Stimulated activated CD8-positive, alpha-beta memory T cell treated with anti-CD3 and anti-CD28 coated beads, Interleukin-2, amount 100 ng/mL, for 1 hour (primary cell): ENCODE results near the gene ADCY5.
"Not testable (repeated sequence)": the region's sequence is repeated elsewhere in the genome, so short reads cannot be mapped to it uniquely, and the experiment has no call there.

Source experiments
- DNase-seq, 2 donors: peaks; one replicate each; pipeline ENCODE4 v3.0.0-alpha.2; 2020; ENCODE audit warnings: low read depth in 2 of 2

The ADCY5 gene

GRCh38 chr3:123448536-123449101 lies at the start of gene ADCY5:
TSS of gene ADCY5 (minus strand) at chr3:123449090. CDS start at chr3:123448545, 545 bp downstream.
- no peak for DNase-seq

- no peak for DNase-seq
These were observed 45.0 kb upstream of the ADCY5 start for GRCh38 chr3:123493912-123494311.

DNA sequence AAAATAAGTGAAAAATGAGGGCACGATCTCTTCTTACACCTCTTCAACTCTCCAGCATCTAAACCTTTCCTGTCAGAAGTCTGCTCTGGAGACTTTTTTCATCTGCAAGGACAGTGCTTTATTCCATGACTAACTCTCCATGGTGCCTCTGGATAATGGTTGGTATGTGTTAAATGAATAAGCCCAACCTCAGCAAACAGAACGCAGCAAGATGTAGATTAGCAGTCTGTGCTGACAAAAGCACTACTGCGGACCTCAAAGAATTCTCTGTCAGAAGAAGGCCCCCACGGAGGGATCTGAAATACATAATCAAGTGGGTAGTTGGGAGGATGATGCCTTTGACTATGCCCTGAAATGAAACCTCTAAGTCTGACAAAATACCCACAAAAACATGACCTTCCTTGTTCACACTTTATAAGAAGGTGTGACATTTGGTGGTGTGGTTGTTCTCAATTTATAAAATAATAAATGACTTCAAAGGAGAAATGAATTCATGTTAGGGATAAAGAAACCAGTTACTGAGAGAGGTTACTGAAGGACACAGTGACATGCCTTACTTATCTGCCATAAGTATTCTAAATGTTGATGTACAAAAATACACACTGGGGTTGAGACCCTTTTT lies 43.2 kb upstream of the ADCY5 start:
- DNase-seq = no peak

GRCh38 chr3:123489400-123490004 lies 40.6 kb upstream of the ADCY5 start:
- peak in 1 of 2 donors; percentile 3 for DNase-seq

DNA sequence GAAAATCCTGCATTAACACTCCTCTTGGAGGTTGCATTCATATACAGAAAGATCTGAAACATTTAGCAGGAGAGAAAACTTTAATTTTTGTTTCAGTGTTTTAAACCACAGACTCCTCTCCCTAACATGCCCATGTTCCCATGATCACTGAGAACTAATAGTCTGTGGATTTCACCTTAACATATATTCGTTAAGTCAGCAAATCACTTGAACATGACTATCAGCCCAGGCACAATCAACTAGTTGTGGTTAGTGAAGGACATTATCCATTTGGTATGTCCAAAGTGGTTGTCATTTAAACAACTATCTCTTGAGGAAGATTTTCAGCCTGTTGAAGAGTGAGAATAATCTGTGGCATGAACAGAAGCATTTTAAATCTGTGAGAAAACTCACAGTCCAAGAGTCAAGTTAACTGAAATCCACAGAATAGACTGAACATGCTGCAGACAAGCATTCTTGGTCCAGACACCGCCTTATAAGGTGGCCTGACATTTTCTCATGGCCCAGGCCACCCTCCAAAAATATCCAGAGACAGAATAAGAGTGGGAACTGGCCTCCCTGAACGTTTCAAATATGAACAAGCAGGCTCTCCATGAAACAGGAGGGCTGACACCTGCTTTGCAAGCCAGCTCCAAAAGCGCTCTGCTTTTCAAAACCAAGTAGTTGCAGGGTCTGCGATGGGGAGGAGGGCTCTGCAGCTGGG lies 39.9 kb upstream of the ADCY5 start:
- no peak for DNase-seq

DNA sequence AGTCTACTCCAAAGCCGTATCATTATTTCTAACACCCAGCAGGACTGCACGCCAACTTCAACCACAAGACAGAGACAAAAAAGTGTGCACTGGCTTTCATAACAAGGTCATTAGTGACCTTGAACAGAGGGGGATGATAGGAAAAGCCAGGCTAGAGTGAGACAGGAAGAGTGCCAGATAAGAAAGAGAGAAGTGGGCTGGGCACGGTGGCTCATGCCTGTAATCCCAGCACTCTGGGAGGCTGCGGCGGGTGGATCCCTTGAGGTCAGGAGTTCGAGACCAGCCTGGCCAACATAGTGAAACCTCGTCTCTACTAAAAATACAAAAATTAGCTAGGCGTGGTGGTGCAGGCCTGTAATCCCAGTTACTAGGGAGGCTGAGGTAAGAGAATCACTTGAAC lies 38.2 kb upstream of the ADCY5 start:
- DNase-seq = not testable (repeated sequence)

DNA sequence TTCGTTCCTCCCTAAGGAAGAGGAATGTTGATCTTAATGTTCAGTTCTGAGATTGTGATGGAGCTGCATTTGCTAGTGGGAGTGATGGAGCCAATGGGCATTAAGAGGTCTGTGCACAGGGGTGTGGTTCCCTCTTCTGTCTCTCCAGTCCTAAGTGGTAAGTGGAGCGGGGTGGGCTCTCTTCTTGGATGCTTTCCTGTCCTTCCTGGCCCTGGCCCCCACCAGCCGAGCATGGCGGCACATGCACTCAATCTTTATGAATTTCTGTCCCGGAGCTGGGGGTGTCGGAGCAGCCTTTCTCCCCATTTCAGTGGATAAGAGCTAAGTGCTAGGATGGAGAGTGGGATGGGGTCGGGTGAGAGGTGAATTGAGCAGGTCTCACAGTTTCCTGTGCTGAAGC lies 37.6 kb upstream of the ADCY5 start:
- no peak for DNase-seq

DNA sequence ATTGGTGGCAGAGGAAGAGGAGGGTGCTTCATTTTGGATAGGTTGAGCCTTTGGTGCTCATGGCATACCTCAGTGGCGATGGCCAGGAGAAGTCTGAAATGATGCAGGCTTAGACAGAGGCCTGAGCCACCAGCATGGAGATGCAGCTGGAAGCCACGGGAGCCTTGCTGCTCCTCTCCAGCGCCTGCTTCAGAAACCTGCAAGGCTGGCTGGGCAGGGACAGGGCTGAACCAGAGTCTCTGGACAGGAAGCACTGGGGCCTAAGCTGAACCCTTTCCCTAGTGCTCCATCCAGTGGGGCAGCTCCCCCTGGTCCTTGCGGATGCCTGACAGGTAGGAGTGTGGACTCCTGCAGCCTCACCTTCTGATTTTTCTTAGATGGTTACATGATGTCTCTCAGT lies 36.7 kb upstream of the ADCY5 start:
- DNase-seq = no peak

DNA sequence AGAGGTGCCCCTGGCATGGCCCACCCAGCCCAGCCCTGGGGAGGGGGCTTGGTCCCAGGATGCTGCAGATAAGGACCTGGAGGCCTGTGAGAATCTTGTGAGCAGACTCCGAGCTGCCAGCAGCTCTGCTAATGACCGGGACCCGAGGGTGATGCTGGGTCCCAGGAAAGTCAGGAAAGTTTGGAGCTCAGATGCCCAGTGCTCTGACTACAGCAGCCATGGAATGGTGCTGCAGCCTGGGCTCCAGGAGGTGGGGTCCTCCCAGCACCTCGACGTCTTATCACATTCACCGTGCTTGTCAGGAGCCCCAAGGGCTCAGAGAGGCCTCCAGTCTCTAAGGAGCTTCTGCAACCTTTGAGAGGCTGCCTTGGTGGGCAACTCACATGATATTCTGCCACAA lies 34.3 kb upstream of the ADCY5 start:
- no peak for DNase-seq

DNA sequence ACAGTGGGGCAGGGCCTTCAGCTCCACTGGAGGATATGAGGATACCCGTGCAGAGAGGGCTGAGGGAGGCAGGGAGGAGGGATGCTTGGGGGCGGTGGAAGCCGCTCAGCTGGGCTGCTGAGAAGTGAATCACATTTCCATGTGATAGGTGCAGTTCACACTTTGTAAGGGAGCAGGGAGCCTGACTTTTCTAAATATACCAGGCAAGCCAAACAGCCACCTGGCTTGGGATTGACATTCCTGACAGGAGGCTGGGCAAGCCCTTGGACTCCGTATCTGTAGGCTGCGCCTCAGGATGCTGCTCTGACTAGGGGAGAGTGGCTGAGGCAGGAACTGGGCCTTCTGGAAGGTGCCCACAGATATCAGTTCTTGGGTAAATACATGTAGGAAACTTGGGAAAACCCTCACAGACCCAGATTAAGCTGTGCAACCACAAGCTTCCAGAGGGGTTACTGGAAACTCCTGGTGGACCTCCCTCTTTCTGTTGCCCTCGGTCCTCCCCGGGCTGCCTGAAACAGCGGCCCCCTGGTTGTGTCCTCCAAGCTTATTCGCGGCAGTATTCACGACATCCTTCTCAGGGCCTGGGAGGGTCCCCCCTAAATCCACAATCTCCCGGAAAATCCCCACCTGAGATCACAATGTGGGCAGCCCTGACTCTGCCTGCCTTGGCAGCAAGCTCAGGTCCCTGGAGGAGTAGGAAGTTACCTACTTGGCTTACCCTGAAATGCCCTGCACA lies 33.0 kb upstream of the ADCY5 start:
- no peak for DNase-seq

GRCh38 chr3:123481071-123481470 lies 32.2 kb upstream of the ADCY5 start:
- no peak for DNase-seq

DNA sequence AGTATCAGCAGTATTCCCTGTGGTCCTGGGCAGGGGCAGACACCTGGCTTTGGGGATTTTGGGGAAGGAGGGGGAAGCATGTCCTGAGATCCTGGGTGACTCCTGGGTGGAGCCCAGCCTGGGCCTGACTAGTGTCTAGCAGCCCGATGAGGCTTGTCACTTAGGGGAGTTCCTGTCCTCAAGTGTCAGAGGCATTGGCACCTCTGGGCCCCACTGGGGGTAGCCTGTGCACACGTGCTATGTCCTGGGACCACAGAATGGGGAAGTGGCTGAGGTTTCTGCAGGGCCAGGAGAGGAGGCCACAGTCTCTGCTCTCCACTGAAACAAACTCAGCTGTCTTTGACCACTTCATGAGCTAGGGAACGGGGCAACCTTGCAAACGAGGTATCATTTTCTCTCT lies 31.5 kb upstream of the ADCY5 start:
- no peak for DNase-seq

- DNase-seq = no peak
These were observed 31.0 kb upstream of the ADCY5 start for GRCh38 chr3:123479891-123480290.

DNA sequence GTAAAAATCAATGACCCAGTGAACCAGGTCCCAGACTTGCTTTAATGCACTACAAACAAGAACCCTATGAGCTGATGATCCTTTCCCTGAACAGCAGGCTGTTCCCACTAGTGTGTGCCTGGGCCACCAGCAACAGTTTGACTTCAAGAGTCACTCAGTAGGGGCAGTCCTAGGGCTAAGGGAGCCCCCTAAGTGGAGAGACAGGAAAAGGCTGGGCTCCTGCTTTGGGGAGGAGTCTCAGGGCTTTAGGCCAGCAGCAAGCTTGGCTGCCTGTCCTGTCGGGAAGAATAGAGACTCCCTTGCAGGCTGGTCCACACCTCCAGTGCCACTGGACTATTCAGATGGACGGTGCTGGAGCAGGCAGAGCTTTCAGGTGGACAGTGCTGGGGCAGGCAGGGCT lies 29.4 kb upstream of the ADCY5 start:
- DNase-seq = no peak

DNA sequence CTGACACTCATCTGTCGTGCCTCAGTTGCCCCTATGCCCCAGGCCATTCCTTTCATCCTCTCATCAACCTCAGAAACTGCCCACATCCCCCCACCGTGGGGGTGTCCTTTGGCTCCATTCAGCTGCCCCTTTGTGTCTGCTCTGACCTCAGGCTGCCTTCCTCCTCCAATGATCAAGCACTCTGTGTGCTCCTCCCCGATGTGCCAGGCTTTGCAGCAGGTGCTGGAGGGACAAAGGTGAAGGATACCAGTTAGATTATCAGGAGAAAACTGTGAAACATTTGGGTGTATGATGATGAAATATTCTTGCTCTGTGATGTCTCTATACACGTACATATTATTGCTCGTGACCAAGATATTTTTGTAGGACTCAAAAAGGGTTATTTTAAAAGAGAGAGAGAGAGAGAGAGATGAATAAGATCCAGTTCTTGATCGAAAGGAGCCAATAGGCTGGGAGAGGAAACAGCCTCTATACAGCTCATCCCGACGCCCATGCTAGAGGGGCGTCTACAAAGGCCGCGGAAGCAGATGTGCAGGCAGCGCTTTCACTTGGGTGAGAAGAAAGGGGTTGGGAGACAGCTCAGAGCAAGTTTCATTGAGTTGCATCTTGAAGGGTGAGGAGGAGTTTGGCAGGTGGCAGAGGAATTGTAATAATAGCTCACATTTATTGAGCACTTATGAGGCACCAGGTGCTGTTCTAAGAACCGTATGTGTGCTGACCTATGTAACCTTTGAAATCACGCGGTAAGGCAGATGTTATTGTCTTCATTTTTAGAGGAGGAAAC lies 28.3 kb upstream of the ADCY5 start:
- DNase-seq = no peak

- DNase-seq = no peak
These were observed 26.9 kb upstream of the ADCY5 start for GRCh38 chr3:123475786-123476185.

GRCh38 chr3:123471106-123471505 lies 22.2 kb upstream of the ADCY5 start:
- no peak for DNase-seq

- no peak for DNase-seq
These were observed 20.6 kb upstream of the ADCY5 start for GRCh38 chr3:123469323-123469995.

DNA sequence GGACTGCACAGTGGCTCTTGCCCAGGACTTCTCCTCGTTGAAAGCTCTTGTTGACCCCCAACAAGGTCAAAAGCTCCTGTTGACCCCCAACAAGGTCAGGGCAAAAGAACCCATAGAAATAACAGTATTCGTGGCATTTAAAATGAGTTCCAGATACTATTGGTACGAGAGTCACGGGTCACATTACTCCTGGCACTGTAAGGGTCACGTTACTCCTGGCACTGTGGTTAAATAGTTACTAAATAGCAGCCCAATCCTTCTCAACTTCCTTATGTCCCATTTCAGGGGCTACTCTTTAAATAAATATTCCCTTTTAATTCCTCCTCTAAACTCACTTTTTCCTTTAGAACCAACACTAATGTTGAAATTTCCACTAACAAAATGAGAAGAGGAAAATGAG lies 18.2 kb upstream of the ADCY5 start:
- DNase-seq = no peak

DNA sequence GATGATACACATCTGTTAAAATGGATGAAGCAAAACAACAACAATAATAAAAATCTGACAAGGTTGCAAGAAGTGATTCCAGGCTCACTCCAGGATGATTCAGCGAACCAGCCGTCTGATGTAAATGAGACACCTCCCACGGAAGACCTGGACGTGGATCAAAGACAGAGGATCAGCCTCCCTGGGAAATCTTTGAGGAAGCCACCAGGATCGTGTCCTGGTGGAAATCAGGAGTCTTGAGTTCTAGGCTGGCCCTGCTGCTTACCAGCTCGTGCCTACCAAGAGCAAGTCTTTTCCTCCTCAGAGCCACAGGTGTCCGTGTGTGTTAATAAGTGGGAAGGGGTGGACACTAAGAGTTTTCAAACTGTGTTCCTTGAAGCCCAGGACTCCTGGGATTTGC lies 15.3 kb upstream of the ADCY5 start:
- DNase-seq = no peak

DNA sequence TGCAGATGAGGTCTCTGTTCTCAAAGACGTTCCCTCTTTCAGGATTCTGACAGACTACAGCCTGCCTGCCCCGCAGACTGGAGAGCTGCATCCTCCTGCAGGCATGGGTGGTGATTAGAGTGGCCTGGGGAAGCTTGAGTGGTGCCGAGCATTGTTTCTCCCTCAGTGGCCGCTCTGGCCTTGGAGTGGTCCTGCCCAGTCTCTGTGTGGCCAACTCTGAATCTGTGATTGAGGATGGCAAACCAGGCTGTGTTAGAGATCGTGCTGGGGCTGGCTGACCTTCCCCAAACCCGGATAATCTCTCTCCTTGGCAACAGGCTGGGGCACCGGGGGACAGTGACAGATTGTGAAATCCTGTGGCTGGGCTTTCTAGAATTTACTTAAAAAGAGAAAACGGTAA lies 11.0 kb upstream of the ADCY5 start:
- DNase-seq = no peak
